HG03097 (cell line): Measurements from ENCODE around the gene CGB8.
"Not testable (repeated sequence)": the region's sequence is repeated elsewhere in the genome, so short reads cannot be mapped to it uniquely, and the experiment has no call there.

Source experiments
- ATAC-seq: cut with Tn5 transposase; IDR thresholded peaks from one replicate; pipeline ENCODE4 v1.9.1; 2021; ENCODE audit not compliant: unreplicated experiment, low FRiP score

CGB8 gene

DNA sequence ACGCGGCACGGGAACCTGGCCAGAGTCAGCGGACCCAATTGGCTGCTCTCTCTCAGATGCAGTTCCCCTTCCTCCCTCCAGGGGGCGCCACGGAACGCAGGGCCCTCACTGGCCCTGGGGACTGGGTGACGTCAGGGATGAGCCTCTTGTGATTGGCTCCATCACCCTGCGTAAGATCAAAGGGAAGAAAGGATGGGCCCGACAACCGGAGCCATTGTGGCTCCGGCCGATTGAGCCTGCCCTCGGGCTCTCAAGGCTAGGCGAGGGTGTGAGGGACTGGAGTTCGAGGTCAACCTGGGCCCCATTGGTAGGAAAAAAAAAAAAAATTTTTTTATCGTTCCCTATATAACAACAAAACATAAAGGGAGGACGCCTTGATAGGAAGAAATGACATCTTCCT, 12.1 kb downstream of the CGB8 start, which contains the start of gene CGB1:
CGB1 (minus strand) TSS at position 81 of the 400 bp plus-strand sequence. CDS start 184 bp downstream, outside the sequence.
- ATAC-seq, result not testable (repeated sequence)

DNA sequence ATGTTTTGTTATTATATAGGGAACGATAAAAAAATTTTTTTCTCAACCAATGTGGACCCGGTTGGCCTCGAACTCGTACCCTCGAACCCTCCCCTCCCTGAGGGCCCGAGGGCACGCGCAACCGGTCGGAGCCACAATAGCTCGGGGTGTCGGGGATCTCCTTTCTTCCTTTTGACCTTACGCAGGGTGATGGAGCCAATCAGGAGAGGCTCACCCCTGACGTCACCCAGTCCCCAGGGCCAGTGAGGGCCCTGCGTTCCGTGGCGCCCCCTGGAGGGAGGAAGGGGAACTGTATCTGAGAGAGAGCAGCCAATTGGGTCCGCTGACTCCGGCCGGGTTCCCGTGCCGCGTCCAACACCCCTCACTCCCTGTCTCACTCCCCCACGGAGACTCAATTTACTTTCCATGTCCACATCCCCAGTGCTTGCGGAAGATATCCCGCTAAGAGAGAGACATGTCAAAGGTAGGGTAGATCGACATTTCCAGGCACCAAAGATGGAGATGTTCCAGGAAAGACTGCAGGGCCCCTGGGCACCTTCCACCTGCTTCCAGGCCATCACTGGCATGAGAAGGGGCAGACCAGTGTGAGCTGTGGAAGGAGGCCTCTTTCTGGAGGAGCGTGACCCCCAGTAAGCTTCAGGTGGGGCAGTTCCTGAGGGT, 17.1 kb downstream of the CGB8 start, which contains the start of gene CGB2:
CGB2 (plus strand) TSS at position 249 of the 660 bp plus-strand sequence; CDS start at position 455, 206 bp downstream.
- not testable (repeated sequence) for ATAC-seq

DNA sequence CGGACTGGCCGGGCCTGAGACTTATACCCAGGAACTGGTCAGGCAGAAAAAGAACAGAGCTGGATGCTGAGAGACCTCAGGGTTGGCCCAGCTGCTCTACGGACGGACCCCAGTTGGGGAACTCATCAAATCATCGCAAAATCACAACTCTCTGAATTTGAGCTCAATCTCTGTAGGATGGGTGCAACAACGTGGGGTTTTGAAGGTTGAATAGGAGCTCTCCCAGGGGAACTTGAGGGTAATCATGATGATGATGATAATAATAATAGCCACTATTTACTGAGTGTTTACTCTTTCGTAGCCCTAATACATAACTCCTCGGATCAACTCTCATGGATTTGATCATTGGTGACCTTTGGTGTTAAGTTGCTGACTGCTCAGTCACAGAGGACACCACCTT, 18.6 kb downstream of the CGB8 start:
- not testable (repeated sequence) for ATAC-seq

DNA sequence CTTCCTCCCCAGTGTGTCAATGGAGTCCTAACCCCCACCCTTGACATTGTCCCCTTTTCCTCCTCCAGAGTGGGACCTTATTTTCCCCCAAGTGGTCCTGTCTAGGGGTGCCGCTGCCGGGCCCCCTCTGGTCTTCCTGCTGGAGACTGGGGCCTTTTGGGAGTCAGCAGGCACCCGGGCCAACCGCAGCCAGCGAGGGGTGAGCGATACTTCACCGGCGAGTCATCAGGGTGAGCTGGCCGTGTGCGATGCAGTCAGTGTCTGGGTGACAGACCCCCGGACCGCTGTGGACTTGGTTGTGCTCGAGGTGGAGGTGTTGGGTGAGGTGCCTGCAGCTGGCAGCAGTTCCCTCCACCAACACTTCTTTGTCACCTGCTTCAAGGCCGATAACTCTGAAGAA, 19.2 kb downstream of the CGB8 start:
- ATAC-seq, result not testable (repeated sequence)

DNA sequence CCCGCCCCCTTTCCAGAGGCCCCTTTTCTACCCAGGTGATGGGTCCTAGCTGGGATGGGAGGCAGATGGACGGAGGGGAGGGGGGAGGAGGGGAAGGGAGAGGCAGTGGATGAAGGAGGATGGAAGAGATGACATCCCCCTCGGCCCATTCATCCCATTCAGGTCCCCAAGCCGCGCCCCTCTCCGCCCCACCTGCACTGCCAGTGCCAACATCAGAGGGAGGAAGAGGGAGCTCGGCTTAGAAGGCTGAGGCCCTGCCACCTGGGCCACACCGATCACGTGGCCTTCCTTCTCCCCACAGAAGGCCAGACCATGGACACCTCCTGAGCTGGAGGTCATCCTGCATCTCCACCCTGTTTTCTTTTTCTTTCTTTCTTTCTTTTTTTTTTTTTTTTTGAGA, 20.2 kb downstream of the CGB8 start:
- ATAC-seq, result not testable (repeated sequence)

DNA sequence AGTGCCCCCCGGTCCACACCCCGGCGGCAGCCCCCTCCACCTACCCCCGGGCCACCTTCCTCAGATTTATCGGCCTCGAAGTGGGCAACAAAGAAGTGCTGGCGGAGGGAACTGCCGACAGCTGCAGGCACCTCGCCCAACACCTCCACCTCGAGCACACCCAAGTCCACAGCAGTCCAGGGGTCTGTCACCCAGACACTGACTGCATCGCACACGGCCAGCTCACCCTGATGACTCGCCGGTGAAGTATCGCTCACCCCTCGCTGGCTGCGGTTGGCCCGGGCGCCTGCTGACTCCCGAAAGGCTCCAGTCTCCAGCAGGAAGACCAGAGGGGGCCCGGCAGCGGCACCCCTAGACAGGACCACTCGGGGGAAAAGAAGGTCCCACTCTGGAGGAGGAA, 23.3 kb downstream of the CGB8 start:
- not testable (repeated sequence) for ATAC-seq

DNA sequence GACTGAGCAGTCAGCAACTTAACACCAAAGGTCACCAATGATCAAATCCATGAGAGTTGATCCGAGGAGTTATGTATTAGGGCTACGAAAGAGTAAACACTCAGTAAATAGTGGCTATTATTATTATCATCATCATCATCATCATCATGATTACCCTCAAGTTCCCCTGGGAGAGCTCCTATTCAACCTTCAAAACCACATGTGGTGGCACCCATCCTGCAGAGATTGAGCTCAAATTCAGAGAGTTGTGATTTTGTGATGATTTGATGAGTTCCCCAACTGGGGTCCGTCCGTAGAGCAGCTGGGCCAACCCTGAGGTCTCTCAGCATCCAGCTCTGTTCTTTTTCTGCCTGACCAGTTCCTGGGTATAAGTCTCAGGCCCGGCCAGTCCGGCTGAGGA, 23.8 kb downstream of the CGB8 start:
- not testable (repeated sequence) for ATAC-seq

DNA sequence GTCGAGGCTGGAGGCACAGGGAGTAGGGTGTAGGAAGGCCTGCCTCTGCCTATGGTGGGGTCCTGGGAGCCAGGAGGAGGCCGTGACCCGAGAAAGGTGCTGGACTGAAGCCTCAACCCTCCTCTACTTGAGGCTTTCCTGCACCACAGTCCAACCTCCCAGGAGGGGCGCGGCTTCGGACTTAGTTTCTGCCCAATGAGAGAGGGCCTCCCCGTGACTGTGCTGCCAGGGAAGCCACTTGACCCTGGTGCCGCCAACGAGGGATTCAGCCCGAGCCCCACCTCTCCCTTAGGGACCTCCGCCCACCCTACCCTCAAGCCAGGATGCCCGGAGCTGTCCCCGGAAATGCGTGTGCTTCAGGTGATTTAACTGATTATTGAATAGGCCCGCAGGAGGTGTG, 24.7 kb downstream of the CGB8 start, which contains the start of gene CGB3:
CGB3 (minus strand) TSS at position 101 of the 400 bp plus-strand sequence. CDS start 362 bp downstream, outside the sequence.
- ATAC-seq, result not testable (repeated sequence)

DNA sequence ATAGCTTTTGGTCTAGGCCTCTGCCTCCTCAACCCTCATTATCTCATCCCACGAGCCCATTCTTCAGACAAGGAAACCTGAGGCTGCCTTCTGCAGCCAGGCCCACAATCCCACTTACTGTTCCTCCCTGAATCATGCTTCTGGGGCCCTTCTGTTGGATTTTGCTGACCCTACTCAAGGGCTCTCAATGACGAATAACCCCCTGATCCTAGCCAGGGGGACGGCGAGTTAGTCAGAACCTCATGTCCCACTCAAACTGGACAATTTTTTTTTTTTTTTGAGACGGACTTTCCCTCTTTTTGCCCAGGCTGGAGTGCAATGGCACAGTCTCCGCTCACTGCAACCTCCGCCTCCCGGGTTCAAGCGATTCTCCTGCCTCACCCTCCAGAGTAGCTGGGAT, 26.8 kb downstream of the CGB8 start:
- no peak for ATAC-seq

DNA sequence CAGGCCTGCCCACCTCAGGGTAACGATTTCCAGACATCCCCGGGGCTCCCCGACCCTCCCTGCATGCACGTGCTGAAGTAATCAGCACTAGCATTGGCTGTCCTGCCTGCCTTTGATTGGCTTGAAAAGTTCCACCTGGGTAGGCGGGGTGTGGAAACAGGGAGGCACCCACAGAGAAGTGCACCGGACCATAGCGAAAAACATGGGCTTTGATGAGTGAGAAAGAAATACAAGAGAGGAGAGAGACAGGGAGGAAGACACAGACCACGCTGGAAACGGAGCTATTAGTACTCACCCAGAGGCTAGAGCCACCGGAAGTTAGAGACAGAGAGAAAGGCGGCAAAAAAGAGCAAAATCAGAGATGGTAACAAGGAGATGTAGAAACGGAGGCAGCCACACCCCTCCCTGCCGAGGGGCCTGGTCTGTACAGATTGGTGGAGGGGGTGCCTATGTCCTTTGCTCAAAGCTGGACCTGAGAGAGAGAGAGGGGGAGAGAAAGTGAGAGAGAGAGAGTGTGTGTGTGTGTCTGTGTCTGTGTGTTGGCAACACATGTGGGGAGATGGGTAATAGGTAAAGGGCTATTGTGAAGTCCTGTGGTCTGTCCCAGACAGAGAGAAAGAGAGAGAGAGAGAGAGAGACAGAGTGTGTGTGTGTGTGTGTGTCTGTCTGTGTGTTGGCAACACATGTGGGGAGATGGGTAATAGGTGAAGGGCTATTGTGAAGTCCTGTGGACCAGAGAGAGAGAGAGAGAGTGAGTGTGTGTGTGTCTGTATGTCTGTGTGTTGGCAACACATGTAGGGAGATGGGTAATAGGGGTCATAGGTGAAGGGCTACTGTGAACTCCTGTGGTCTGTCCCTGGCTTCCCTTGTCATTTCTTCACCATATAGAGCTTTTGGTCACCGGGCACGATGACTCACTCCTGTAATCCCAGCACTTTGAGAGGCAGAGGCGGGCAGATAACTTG, 27.7 kb downstream of the CGB8 start:
- no peak for ATAC-seq

DNA sequence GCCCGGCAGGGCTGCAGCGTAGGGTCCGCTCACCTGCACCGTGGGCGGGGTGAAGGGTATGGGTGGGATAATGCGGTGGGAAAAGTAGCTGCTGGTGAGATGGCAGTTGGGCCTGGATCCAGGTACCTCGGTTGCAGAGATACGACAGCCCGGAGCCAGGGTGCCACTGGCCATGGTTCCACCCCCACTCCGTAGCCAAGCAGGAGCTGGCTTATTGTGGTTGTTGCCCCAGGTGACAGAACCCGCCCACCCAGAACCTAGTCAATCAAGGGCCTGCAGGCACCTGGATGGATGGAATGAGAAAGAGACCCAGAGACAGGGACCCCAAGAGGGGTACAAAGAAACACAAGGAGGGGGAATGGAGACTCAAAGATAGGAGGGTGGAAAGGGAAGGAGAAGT, 28.6 kb downstream of the CGB8 start:
- no peak for ATAC-seq

DNA sequence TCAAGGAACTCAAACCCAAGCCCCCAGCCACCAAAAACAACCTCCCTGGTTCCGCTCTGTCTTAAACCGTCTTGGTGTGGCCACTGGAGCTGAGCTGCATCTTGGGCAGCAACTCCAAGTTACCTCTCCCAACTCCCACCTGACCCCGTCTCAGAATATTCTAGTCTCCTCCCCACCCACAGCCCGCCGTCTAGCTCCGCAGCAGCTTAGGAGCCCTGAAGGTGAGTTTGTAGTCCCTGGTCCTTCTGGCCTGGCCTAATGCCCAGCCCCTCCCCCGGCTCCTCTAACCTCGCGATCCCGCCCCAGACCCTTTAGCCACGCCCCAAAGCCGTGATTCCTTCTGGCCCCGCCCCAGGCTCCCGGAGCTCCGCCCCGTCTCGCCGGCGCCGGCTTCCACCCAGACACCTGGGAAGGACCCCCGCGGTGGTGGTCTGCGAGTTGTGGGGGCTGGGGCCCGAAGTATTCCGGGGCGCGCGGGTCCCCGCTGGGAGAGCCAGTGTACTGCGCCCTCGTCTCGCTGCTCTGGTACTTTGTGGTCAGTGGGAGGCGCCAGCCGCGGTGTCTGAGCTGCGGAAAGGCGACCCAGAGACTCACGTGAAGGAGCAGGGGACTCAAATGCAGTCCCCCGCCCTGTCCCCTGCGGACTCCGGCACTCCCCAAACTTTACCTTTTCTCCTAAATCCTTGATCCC, 29.5 kb downstream of the CGB8 start:
- ATAC-seq, result no peak

DNA sequence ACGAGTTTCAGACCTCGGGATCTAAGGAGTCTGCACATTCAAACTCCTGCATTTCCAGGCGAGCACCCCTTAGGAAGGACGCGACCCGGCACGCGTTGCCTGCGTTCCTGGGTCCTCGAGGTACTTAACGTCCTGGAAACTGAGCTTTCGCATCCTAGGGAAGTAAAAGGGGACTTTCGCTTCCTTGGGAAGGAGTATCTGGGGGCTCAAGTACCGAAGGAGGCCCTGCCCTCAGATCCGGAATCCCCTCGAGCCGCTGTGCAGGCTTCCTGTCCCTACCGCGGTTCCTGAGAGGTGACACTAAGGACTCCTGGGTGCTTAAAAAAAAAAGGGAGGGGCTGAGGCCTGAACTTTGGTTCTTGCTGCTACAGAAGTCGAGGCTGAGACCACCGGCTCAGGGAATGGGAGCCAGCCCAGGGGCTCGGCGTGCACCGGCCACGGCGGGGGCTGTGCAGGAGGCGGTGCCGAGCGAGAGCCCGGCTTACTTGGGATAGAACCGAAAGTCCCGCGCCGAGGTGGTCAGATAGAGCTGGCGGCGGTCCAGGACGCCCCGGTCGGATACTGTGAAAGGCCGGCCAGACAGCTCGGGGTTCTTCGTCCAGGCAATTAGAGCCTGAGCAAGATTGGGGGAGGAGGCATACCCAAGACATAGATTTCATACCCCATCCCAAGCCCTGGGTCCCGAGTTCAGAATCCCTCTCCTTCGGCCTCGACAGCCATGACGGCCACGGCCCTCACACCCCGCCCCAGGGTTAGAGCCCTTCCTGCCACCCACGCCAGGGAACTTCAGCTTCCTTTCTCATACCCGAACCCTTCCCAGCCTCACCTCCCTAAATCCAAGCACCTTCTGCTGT, 30.3 kb downstream of the CGB8 start:
- not testable (repeated sequence) for ATAC-seq

DNA sequence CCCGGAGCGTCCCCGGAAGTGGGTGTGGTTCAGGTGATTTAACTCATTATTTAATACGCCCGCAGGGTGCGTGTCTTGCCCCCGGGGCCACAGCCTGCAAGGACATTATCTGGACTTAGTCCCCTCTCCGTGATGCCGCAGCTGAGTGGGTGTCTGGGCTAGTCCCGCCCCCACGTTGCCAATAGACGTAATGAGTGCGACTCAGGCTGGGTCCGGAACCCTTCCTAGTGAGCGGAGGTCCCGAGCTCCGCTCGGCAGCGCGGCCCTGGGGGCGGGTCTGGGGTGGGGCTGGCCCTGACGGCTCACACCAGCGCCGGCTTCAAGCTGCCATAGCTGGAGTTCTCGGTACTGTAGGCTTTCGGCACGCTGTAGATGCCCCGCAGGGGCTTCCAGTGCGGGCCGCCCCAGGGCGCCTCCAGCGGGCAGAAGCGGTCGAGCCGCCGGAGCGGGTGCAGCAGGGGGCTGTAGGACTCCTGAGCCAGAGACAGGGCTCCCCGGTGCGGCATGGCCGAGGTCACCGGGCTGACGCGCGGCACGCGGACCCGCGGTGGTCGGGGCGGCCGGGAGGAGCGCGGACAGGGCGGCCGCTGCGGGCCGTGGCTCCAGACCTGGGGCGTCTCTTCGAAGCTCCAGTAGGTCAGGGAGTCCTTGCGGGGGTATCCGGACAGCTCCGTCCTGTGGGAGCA, 31.1 kb downstream of the CGB8 start:
- no peak for ATAC-seq

DNA sequence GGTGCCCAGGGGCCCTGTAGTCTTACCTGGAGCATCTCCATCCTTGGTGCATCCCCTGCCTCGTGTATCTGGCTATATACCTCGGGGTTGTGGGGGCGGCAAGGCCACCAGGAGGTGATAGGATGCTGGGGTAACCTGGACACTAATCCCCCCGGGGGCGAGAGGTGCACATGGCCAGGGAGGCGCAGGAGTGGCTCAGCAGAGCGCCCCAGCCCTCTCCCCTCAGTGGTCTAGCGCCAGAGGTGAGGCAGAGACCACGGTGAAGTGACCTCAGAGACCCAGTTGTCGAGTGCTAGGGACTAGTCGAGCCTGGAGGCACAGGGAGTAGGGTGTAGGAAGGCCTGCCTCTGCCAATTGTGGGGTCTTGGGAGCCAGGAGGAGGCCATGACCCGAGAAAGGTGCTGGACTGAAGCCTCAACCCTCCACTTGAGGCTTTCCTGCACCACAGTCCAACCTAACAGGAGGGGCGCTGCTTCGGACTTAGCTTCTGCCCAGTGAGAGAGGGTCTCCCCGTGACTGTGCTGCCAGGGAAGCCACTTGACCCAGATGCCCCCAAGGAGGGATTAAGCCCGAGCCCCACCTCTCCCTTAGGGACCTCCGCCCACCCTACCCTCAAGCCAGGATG, 31.8 kb downstream of the CGB8 start, which contains the start of gene LHB:
LHB (minus strand) TSS at position 51 of the 625 bp plus-strand sequence; CDS start at position 41, 10 bp downstream.
- ATAC-seq, result no peak

DNA sequence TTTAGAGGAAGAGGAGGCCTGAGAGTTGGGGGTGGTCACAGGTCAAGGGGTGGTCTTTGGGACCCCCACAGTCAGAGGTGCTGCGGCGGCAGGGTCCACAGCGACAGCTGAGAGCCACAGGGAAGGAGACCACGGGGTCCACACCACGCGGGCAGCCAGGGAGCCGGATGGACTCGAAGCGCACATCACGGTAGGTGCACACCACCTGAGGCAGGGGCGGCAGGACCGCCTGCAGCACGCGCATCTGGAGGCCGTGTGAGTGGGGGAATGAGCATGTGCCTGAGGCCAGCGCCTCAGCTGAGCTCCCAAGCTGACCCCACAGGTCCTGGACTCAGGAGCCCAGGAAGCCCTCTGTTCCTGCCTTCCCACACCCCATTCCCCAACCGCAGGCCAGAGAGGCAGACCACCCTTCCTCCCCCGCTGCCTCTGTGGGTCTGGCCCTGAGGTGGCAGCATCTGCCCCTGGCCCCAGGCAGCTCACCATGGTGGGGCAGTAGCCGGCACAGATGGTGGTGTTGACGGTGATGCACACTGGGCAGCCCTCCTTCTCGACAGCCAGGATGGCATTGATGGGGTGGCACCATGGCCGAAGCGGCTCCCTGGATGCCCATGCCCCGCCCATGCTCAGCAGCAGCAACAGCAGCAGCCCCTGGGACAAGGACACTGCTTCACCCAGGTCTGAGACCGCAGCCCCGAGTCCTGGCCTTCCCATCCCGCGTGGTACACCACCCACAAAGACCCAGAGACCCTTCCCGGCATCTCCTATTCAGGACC, 32.7 kb downstream of the CGB8 start:
- ATAC-seq, result no peak

DNA sequence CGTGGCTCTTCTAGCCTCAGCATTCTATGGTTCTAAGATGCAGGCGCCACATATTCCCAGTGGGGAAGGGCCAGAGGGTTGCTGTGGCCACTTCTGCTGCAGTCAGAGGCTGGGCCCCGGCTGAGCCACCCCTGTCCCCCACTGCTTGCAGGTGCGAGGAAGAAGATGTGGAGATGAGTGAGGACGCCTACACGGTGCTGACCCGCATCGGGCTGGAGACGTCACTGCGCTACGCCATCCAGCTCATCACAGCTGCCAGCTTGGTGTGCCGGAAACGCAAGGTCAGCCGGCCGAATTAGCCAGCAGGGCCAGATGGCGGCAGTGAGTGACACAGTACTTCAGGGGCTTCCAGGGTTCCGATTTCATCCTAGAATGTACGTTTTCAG, 34.0 kb downstream of the CGB8 start:
- no peak for ATAC-seq
